ENCODE data around the gene MANBA.

DNA sequence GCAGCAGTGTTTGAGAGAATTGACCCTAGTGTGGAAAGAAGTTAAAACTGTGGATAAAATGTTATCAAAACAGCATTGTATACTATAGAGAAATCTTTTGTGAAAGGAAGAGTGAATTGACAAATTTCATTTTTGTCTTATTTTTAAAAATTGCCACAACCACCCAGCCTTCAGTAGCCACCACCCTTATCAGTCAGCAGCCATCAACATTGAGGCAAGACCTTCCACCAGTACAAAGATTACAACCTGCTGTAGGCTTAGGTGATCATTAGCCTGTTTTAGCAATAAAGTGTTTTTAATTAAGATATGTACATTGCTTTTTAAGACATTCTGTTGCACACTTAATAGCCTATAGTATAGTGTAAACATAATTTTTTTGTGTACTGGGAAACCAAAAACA lies 168.5 kb downstream of the MANBA start:
- no peak for TF ChIP-seq TCF12 (IDR thresholded peaks at IDR 0.05; ENCODE audit: low read depth)
- no peak for TF ChIP-seq RAD21 (IDR thresholded peaks at IDR 0.05; ENCODE audit: low read depth)
- TF ChIP-seq TAF1 (IDR thresholded peaks at IDR 0.05; ENCODE audit: low read depth): no peak
